Breast epithelium (tissue), 3 donors: ENCODE data around the gene GAL3ST3.

Source experiments
- CTCF ChIP-seq, 3 donors: fragments of 450-650 bp; IDR thresholded peaks; one replicate each; pipeline ENCODE4 v1.5.1; 2016 to 2017; ENCODE audit warnings: antibody characterized with exemption in 3 of 3, mild to moderate bottlenecking in 3 of 3, moderate library complexity in 3 of 3
- POLR2AphosphoS5 ChIP-seq, 3 donors: sonication (generic); formaldehyde crosslinking; IDR thresholded peaks; one replicate each; pipeline ENCODE4 v1.6.1; 2017; ENCODE audit warnings: antibody characterized with exemption in 3 of 3

- no peak for TF ChIP-seq POLR2AphosphoS5 (IDR thresholded peaks at IDR 0.05)
- no peak for TF ChIP-seq CTCF (IDR thresholded peaks at IDR 0.05)
These were observed 46.2 kb downstream of the GAL3ST3 start for GRCh38 chr11:66002648-66003225.
